Measurements from ENCODE around the gene AP4M1. TPM values are rescaled to one million over a fixed set of nuclear protein-coding genes. Genes with fewer than 3 reads are reported as not detected.

Gene AP4M1
- total and polyA plus RNA-seq, 9 of the 15 experiments (the other 6 are each of a cell fraction or from before 2014, with no cell fraction given): 1.3 to 30.9 (median 14.1) TPM

DNA sequence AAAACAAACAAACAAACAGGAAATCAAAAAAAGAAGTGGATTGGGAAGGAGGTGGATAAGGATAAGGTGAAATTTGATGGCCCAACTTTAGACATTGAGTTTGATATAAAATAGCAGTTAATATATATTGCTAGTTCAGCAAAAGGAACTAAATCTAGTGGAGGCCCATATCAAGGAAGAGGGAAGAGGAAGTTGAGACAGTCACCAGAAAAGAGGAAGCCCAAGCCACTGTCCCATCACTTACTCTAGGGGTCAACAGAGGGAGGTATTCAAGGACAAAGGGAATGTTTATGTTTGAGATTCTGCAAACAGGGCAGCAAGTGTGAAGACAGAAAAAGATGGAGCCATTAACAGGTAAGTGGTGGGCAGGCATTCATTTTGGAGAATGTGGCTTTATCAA is 51.0 kb downstream of the AP4M1 start (continued):
- TF ChIP-seq, protein P1, sequence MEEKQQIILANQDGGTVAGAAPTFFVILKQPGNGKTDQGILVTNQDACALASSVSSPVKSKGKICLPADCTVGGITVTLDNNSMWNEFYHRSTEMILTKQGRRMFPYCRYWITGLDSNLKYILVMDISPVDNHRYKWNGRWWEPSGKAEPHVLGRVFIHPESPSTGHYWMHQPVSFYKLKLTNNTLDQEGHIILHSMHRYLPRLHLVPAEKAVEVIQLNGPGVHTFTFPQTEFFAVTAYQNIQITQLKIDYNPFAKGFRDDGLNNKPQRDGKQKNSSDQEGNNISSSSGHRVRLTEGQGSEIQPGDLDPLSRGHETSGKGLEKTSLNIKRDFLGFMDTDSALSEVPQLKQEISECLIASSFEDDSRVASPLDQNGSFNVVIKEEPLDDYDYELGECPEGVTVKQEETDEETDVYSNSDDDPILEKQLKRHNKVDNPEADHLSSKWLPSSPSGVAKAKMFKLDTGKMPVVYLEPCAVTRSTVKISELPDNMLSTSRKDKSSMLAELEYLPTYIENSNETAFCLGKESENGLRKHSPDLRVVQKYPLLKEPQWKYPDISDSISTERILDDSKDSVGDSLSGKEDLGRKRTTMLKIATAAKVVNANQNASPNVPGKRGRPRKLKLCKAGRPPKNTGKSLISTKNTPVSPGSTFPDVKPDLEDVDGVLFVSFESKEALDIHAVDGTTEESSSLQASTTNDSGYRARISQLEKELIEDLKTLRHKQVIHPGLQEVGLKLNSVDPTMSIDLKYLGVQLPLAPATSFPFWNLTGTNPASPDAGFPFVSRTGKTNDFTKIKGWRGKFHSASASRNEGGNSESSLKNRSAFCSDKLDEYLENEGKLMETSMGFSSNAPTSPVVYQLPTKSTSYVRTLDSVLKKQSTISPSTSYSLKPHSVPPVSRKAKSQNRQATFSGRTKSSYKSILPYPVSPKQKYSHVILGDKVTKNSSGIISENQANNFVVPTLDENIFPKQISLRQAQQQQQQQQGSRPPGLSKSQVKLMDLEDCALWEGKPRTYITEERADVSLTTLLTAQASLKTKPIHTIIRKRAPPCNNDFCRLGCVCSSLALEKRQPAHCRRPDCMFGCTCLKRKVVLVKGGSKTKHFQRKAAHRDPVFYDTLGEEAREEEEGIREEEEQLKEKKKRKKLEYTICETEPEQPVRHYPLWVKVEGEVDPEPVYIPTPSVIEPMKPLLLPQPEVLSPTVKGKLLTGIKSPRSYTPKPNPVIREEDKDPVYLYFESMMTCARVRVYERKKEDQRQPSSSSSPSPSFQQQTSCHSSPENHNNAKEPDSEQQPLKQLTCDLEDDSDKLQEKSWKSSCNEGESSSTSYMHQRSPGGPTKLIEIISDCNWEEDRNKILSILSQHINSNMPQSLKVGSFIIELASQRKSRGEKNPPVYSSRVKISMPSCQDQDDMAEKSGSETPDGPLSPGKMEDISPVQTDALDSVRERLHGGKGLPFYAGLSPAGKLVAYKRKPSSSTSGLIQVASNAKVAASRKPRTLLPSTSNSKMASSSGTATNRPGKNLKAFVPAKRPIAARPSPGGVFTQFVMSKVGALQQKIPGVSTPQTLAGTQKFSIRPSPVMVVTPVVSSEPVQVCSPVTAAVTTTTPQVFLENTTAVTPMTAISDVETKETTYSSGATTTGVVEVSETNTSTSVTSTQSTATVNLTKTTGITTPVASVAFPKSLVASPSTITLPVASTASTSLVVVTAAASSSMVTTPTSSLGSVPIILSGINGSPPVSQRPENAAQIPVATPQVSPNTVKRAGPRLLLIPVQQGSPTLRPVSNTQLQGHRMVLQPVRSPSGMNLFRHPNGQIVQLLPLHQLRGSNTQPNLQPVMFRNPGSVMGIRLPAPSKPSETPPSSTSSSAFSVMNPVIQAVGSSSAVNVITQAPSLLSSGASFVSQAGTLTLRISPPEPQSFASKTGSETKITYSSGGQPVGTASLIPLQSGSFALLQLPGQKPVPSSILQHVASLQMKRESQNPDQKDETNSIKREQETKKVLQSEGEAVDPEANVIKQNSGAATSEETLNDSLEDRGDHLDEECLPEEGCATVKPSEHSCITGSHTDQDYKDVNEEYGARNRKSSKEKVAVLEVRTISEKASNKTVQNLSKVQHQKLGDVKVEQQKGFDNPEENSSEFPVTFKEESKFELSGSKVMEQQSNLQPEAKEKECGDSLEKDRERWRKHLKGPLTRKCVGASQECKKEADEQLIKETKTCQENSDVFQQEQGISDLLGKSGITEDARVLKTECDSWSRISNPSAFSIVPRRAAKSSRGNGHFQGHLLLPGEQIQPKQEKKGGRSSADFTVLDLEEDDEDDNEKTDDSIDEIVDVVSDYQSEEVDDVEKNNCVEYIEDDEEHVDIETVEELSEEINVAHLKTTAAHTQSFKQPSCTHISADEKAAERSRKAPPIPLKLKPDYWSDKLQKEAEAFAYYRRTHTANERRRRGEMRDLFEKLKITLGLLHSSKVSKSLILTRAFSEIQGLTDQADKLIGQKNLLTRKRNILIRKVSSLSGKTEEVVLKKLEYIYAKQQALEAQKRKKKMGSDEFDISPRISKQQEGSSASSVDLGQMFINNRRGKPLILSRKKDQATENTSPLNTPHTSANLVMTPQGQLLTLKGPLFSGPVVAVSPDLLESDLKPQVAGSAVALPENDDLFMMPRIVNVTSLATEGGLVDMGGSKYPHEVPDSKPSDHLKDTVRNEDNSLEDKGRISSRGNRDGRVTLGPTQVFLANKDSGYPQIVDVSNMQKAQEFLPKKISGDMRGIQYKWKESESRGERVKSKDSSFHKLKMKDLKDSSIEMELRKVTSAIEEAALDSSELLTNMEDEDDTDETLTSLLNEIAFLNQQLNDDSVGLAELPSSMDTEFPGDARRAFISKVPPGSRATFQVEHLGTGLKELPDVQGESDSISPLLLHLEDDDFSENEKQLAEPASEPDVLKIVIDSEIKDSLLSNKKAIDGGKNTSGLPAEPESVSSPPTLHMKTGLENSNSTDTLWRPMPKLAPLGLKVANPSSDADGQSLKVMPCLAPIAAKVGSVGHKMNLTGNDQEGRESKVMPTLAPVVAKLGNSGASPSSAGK (IDR thresholded peaks at IDR 0.05): no peak
- no peak for TF ChIP-seq NFRKB (IDR thresholded peaks at IDR 0.05; ENCODE audit: low read depth)
- TF ChIP-seq, protein P2, sequence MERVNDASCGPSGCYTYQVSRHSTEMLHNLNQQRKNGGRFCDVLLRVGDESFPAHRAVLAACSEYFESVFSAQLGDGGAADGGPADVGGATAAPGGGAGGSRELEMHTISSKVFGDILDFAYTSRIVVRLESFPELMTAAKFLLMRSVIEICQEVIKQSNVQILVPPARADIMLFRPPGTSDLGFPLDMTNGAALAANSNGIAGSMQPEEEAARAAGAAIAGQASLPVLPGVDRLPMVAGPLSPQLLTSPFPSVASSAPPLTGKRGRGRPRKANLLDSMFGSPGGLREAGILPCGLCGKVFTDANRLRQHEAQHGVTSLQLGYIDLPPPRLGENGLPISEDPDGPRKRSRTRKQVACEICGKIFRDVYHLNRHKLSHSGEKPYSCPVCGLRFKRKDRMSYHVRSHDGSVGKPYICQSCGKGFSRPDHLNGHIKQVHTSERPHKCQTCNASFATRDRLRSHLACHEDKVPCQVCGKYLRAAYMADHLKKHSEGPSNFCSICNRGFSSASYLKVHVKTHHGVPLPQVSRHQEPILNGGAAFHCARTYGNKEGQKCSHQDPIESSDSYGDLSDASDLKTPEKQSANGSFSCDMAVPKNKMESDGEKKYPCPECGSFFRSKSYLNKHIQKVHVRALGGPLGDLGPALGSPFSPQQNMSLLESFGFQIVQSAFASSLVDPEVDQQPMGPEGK (CRISPR knock-in tag; IDR thresholded peaks at IDR 0.05; ENCODE audit: borderline replicate concordance): no peak
- TF ChIP-seq, protein P3, sequence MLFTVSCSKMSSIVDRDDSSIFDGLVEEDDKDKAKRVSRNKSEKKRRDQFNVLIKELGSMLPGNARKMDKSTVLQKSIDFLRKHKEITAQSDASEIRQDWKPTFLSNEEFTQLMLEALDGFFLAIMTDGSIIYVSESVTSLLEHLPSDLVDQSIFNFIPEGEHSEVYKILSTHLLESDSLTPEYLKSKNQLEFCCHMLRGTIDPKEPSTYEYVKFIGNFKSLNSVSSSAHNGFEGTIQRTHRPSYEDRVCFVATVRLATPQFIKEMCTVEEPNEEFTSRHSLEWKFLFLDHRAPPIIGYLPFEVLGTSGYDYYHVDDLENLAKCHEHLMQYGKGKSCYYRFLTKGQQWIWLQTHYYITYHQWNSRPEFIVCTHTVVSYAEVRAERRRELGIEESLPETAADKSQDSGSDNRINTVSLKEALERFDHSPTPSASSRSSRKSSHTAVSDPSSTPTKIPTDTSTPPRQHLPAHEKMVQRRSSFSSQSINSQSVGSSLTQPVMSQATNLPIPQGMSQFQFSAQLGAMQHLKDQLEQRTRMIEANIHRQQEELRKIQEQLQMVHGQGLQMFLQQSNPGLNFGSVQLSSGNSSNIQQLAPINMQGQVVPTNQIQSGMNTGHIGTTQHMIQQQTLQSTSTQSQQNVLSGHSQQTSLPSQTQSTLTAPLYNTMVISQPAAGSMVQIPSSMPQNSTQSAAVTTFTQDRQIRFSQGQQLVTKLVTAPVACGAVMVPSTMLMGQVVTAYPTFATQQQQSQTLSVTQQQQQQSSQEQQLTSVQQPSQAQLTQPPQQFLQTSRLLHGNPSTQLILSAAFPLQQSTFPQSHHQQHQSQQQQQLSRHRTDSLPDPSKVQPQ (CRISPR knock-in tag; IDR thresholded peaks at IDR 0.05; ENCODE audit: borderline replicate concordance): no peak
- TF ChIP-seq, protein P4, sequence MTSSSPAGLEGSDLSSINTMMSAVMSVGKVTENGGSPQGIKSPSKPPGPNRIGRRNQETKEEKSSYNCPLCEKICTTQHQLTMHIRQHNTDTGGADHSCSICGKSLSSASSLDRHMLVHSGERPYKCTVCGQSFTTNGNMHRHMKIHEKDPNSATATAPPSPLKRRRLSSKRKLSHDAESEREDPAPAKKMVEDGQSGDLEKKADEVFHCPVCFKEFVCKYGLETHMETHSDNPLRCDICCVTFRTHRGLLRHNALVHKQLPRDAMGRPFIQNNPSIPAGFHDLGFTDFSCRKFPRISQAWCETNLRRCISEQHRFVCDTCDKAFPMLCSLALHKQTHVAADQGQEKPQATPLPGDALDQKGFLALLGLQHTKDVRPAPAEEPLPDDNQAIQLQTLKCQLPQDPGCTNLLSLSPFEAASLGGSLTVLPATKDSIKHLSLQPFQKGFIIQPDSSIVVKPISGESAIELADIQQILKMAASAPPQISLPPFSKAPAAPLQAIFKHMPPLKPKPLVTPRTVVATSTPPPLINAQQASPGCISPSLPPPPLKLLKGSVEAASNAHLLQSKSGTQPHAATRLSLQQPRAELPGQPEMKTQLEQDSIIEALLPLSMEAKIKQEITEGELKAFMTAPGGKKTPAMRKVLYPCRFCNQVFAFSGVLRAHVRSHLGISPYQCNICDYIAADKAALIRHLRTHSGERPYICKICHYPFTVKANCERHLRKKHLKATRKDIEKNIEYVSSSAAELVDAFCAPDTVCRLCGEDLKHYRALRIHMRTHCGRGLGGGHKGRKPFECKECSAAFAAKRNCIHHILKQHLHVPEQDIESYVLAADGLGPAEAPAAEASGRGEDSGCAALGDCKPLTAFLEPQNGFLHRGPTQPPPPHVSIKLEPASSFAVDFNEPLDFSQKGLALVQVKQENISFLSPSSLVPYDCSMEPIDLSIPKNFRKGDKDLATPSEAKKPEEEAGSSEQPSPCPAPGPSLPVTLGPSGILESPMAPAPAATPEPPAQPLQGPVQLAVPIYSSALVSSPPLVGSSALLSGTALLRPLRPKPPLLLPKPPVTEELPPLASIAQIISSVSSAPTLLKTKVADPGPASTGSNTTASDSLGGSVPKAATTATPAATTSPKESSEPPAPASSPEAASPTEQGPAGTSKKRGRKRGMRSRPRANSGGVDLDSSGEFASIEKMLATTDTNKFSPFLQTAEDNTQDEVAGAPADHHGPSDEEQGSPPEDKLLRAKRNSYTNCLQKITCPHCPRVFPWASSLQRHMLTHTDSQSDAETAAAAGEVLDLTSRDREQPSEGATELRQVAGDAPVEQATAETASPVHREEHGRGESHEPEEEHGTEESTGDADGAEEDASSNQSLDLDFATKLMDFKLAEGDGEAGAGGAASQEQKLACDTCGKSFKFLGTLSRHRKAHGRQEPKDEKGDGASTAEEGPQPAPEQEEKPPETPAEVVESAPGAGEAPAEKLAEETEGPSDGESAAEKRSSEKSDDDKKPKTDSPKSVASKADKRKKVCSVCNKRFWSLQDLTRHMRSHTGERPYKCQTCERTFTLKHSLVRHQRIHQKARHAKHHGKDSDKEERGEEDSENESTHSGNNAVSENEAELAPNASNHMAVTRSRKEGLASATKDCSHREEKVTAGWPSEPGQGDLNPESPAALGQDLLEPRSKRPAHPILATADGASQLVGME (CRISPR knock-in tag; IDR thresholded peaks at IDR 0.05): no peak

All from K562 (cell line).